MM.1S (cell line): ENCODE data around the gene HDAC5.

Experiments
- DNase-seq: peaks from one replicate; pipeline ENCODE4 v3.0.0-alpha.2; 2015
- H2AFZ ChIP-seq: fragments of 300-600 bp; sonication (generic); 2 replicates; pipeline ENCODE4 v1.6.0; 2016; ENCODE audit warnings: antibody characterized with exemption, low read length
- H3F3A ChIP-seq: fragments of 300-600 bp; sonication (generic); 2 replicates; pipeline ENCODE4 v1.6.1; 2016; ENCODE audit warnings: mild to moderate bottlenecking, antibody characterized with exemption, low read length, moderate library complexity, mixed read lengths; ENCODE audit not compliant: insufficient read depth
- H3K27ac ChIP-seq: fragments of 300-600 bp; sonication (generic); 2 replicates; pipeline ENCODE4 v1.5.1; 2016; ENCODE audit warnings: mild to moderate bottlenecking, low read length
- H3K27me3 ChIP-seq: fragments of 300-600 bp; sonication (generic); replicated peaks from 2 replicates; pipeline ENCODE4 v1.6.0; 2016; ENCODE audit warnings: low read length; ENCODE audit not compliant: insufficient read depth
- H3K36me3 ChIP-seq: fragments of 300-600 bp; sonication (generic); replicated peaks from 2 replicates; pipeline ENCODE4 v1.6.1; 2016; ENCODE audit warnings: mild to moderate bottlenecking, low read length, mixed read lengths; ENCODE audit not compliant: insufficient read depth
- H3K4me1 ChIP-seq: fragments of 300-600 bp; sonication (generic); 2 replicates; pipeline ENCODE4 v1.6.1; 2016; ENCODE audit warnings: low read length, mixed read lengths
- H3K4me2 ChIP-seq: fragments of 300-600 bp; sonication (generic); 2 replicates; pipeline ENCODE4 v1.6.0; 2016; ENCODE audit warnings: low read depth, low read length
- H3K4me3 ChIP-seq: fragments of 300-600 bp; sonication (generic); 2 replicates; pipeline ENCODE4 v1.5.1; 2016; ENCODE audit warnings: low read length, mixed read lengths
- H3K79me2 ChIP-seq: fragments of 300-600 bp; sonication (generic); 2 replicates; pipeline ENCODE4 v1.6.1; 2016; ENCODE audit warnings: mixed run types, low read length, mixed read lengths
- H3K9ac ChIP-seq: fragments of 300-600 bp; sonication (generic); 2 replicates; pipeline ENCODE4 v1.6.1; 2016; ENCODE audit warnings: low read length, mixed read lengths
- H3K9me2 ChIP-seq: fragments of 300-600 bp; sonication (generic); replicated peaks from 2 replicates; pipeline ENCODE4 v1.6.1; 2016; ENCODE audit warnings: mild to moderate bottlenecking, low read length, mixed read lengths; ENCODE audit not compliant: insufficient read depth
- H3K9me3 ChIP-seq: fragments of 300-600 bp; sonication (generic); replicated peaks from 2 replicates; pipeline ENCODE4 v1.6.1; 2016; ENCODE audit warnings: mild to moderate bottlenecking, low read length, mixed read lengths; ENCODE audit not compliant: insufficient read depth
- H4K20me1 ChIP-seq: fragments of 300-600 bp; sonication (generic); 2 replicates; pipeline ENCODE4 v1.6.1; 2016; ENCODE audit warnings: mild to moderate bottlenecking, low read length, moderate library complexity, mixed read lengths; ENCODE audit not compliant: insufficient read depth
- CTCF ChIP-seq: fragments of 300-600 bp; sonication (generic); IDR thresholded peaks from 2 replicates; pipeline ENCODE4 v1.5.1; 2016; ENCODE audit warnings: antibody characterized with exemption, low read length, mixed read lengths
- EZH2 ChIP-seq: fragments of 300-600 bp; sonication (generic); optimal IDR thresholded peaks from 2 replicates; pipeline ENCODE3; 2017; ENCODE audit warnings: low read depth, mild to moderate bottlenecking, antibody characterized with exemption, low read length, mixed read lengths
- EZH2phosphoT487 ChIP-seq: fragments of 300-600 bp; sonication (generic); IDR thresholded peaks from 2 replicates; pipeline ENCODE4 v1.6.1; 2018; ENCODE audit warnings: antibody characterized with exemption, low read length

The HDAC5 gene

GRCh38 chr17:44170135-44170498, 46.7 kb upstream of the HDAC5 start:
- Histone ChIP-seq H3F3A (peaks cover 36% of the 10 kb centered on the region), H3K9ac (peak overlapping the region; percentile 81), H3K27ac (peak overlapping the region; percentile 91), H3K9me3 (no peaks in the 10 kb centered on the region), H4K20me1 (no peaks in the 10 kb centered on the region), H3K4me3 (peak overlapping the region; percentile 59), H3K79me2 (peaks cover 6% of the 10 kb centered on the region; the same call in 1 of the 2 replicates), H2AFZ (peak overlapping the region; percentile 13; the same call in 1 of the 2 replicates), H3K36me3 (no peaks in the 10 kb centered on the region), H3K4me2 (peak overlapping the region; percentile 64), H3K27me3 (no peaks in the 10 kb centered on the region), H3K4me1 (peaks cover 29% of the 10 kb centered on the region), H3K9me2 (no peaks in the 10 kb centered on the region)
- TF ChIP-seq CTCF (no peak), EZH2 (no peak), EZH2phosphoT487 (no peak)
- DNase-seq: no peak

GRCh38 chr17:44167181-44167861, 43.9 kb upstream of the HDAC5 start:
- Histone ChIP-seq H3K4me1 (peaks cover 29% of the 10 kb centered on the region), H3K27me3 (no peaks in the 10 kb centered on the region), H3K79me2 (peaks cover 6% of the 10 kb centered on the region; the same call in 1 of the 2 replicates), H3K9me3 (no peaks in the 10 kb centered on the region), H3K36me3 (no peaks in the 10 kb centered on the region), H3K9ac (no peak overlapping the region), H4K20me1 (no peaks in the 10 kb centered on the region), H3K4me2 (no peak overlapping the region), H3K27ac (no peak overlapping the region), H2AFZ (no peak overlapping the region), H3K9me2 (no peaks in the 10 kb centered on the region), H3K4me3 (no peak overlapping the region), H3F3A (peaks cover 30% of the 10 kb centered on the region)
- DNase-seq: no peak
- TF ChIP-seq EZH2phosphoT487: no peak
- TF ChIP-seq EZH2: no peak
- TF ChIP-seq CTCF: no peak

- H3K27me3 ChIP-seq: no peaks in the 10 kb centered on the region
- H3K9me3 ChIP-seq: no peaks in the 10 kb centered on the region
- H3F3A ChIP-seq: peaks cover 13% of the 10 kb centered on the region
- no peak overlapping the region for H3K4me3 ChIP-seq
- no peaks in the 10 kb centered on the region for H3K9me2 ChIP-seq
- TF ChIP-seq CTCF: no peak
- no peaks in the 10 kb centered on the region for H4K20me1 ChIP-seq
- H3K4me1 ChIP-seq: peaks cover 8% of the 10 kb centered on the region
- no peaks in the 10 kb centered on the region for H3K36me3 ChIP-seq
- H3K27ac ChIP-seq: no peak overlapping the region
- no peak for DNase-seq
- H3K79me2 ChIP-seq: no peaks in the 10 kb centered on the region
- no peak overlapping the region for H2AFZ ChIP-seq
- no peak overlapping the region for H3K4me2 ChIP-seq
- H3K9ac ChIP-seq: no peak overlapping the region
Measured at GRCh38 chr17:44164476-44164875, 41.0 kb upstream of the HDAC5 start.
